HG02885 (cell line): ENCODE measurements around the gene CACTIN.
"Not testable (repeated sequence)": the region's sequence is repeated elsewhere in the genome, so short reads cannot be mapped to it uniquely, and the experiment has no call there.

Experiments
- ATAC-seq: cut with Tn5 transposase; IDR thresholded peaks from one replicate; pipeline ENCODE4 v1.9.1; 2021; ENCODE audit warnings: mild to moderate bottlenecking; ENCODE audit not compliant: unreplicated experiment, poor library complexity

CACTIN gene

DNA sequence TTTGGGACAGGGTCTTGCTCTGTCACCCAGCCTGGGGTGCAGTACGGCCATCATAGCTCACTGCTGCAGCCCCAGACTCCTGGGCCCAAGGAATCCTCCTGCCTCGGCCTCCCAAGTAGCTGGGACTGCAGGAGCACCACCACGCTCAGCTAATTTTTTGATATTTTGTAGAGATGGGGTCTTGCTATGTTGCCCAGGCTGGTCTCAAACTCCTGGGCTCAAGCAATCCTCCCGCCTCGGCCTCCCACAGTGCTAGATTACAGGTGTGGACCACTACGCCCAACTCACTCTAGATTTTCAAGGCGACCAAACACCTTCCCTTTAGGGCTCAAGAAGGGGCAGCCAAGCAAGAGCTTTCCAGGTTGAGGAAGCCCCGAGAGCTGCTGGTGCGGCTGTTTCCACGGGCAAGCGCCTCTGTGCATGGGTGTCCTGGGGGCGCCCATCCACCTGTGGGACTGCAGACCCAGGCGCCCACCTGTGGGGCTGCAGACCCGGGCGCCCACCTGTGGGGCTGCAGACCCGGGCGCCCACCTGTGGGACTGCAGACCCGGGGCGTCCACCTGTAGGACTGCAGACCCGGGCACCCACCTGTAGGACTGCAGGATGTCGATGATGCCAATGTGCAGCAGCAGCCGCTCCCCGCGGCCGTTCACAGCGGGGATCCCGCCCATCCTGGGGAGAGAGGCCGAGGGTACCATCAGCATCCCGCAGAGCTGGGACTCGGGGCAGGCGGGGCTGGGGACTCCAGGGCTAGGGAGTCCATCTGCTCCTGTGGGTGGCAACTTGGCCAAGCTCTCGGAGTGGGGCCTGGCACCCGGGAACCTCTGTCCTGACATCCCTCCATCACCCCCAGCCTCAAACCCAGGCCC is 21.7 kb upstream of the CACTIN start:
- no peak for ATAC-seq

DNA sequence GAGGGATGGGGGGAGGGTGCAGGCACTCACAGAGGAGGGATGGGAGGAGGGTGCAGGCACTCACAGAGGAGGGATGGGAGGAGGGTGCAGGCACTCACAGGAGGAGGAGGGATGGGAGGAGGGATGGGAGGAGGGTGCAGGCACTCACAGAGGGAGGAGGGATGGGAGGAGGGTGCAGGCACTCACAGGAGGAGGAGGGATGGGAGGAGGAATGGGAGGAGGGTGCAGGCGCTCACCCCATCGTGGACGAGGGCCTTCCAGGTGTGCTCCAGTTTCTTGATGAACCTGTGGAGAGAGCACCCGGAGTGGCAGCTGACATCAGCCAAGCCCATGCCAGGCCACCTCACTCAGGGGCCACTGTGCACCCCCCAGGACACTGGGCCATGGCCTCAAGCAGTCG is 20.5 kb upstream of the CACTIN start:
- ATAC-seq: not testable (repeated sequence)

DNA sequence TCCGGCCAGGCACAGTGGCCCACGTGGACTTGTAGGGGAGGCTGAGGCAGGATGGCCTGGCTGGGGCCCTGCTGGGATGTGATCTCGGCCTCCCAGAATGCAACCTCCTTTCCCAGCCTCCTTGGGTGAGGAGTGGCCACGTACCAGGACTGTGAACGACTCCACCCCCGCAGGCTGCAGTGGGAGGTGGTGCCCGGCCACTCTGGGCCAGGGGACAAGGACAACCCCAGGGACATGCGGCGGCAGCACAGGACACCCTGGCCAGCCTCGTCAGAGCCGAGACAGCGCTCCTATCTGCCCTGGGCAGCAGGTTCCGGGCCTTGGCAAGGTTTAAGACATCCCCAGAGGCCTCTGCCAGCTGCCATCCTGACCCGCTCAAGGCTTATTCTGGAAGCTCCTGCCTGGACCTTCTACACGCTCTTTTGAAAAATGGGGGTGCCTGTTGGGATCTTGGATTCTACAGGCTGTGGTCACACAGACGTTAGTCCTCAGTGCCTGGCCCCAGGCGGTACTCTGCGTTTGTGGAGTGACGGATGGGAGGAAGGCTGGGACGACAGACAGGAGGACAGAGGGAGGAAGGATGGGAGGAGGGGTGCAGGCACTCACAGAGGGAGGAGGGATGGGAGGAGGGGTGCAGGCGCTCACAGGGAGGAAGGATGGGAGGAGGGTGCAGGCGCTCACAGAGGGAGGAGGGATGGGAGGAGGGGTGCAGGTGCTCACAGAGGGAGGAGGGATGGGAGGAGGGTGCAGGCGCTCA is 19.9 kb upstream of the CACTIN start:
- ATAC-seq: no peak

DNA sequence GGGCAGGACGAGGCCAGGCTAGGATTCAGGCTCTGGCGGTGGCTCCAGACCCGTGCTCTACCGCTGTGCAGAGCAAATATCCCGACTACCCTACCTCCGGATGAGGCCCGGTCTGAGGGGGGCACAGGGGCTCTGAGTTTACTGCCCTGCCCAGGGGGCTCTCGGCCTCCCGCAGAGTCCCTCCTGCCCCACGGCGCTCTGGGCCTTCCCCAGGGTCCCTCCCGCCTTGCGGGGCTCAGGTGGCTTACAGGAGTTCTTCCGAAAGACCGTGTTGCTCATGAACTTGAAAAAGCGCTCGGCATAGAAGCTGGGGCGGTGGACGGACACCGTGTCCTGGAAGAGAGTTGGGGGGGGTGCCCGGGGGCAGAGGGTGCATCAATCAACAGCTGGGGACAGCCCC is 19.1 kb upstream of the CACTIN start:
- ATAC-seq: no peak

DNA sequence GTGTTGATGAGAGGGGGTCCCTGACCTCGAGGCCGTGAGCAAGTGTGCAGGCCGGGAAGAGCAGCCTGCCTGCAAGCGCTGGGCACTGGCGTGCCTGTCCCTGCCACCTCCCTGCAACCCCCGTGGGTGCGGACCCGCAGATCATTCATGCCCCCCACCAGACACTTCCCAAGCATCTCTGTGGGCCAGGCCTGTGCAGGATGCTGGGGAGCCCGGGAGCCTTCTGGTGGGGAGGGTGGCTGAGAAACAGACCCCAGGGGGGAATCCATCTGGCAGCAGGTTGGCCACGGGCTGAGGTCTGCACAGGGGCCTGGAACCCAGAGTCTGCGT is 18.4 kb upstream of the CACTIN start:
- ATAC-seq: no peak

DNA sequence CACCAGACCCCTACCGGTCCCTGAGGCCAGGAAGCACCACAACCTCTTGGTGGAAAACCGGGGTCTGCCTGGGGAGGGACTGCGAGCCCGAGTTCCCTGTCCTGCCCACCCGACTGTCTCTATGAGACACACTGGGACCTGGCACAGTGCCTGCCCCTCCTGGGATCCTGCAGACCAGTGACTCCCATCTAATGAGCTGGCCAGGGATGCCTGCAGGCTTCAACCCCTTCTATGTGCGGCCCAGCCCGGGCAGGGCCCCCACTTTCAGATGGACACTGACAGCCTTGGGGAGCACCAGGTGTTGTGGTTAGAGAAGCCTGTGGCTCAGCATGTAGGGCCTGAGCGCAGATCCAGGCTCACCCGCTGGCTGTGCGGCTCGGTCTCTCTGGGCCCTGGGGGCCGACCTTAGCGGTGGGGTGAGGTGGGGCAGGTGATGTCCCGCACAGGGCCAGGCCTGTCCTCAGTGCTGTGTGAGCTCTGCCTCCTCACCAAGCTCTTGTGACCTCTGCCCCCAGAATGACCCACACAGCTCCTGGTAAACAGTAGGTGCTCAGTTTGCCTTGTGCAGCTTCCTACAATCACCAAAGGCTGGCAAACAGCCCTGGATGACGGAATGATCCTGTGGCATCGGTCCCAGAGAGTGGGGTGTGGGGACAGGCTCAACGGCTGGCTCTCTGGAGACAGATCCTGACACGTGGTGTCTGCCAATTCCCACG is 17.9 kb upstream of the CACTIN start:
- no peak for ATAC-seq

DNA sequence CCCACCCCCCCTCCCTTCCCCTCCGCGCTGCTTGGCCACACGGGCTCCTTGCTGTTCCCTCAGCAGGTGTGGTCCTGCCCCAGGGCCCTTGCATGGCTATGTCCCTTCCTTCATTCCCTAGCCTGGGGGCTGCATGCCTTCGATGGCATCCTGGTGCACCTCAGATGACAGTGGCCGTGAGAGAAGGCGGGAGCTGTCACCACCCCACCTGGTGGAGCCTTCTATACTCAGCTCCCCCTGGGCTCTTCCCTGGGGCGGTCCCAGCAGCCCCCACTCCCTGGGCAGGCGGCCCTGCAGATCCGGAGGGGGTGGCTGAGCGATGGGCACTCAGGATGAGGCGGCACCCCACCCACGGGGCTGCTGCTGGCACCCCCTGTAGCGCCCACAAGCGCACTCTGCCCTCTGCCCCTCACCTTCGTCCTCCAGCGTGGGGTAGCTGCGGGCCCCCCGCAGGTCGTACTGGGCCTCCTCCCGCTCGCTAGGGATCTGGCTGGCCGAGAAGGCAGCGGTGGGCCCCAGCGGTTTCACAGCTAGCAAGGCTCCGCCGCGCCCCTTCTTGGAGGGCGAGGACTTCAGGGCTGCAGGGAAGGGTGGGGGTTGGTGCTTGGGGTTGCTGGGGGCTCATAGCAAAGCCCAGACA is 17.2 kb upstream of the CACTIN start:
- no peak for ATAC-seq

DNA sequence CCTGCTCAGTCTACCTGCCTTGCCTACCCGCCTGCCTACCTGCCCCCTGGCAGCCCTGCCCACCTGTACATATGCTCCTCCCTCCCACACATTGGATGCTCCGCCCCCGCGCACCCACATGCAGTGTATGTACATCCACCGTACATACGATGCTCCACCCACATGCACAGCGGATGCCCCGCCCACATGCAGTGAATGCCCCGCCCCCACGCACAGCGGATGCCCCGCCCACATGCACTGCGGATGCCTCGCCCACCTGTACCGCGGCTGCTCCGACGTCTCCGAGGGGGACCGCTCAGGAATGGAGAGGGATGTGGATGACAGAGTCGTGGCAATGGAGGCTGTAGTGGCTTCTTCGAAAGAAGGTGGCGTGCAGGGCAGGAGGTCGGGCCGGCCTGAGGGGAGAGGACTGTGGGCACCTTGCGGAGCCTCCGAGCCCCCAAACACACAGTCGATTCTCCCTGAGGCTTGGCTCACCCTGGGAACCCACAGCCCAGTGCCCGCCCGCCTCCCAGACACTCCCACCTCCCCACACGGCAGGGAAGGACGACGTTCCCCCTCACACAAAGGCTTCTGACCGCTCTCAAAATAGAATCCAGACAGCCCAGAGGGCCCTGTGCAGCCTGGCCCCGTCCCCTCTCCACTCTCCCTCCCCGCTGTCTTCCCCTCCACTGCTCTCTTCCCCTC is 16.5 kb upstream of the CACTIN start:
- ATAC-seq: no peak

DNA sequence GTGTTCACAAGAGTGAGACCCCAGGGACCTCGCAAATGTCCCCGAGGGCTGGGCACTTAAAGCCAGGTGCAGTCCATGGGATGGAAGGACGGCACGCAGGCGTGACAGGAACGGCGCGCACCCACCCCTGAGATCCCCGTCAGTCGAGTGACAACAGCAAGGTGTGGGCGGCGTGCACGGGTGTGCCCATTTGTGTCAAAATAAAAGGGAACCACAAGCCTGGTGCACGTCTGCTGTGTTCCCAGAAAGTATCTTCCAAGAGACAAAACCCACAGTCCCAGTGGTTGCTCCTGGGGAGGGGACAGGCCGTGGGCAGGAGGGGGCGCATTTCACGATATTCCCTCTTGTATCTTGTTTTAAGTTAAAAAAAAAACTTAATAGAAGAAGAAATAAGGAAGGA is 15.7 kb upstream of the CACTIN start:
- ATAC-seq: no peak

DNA sequence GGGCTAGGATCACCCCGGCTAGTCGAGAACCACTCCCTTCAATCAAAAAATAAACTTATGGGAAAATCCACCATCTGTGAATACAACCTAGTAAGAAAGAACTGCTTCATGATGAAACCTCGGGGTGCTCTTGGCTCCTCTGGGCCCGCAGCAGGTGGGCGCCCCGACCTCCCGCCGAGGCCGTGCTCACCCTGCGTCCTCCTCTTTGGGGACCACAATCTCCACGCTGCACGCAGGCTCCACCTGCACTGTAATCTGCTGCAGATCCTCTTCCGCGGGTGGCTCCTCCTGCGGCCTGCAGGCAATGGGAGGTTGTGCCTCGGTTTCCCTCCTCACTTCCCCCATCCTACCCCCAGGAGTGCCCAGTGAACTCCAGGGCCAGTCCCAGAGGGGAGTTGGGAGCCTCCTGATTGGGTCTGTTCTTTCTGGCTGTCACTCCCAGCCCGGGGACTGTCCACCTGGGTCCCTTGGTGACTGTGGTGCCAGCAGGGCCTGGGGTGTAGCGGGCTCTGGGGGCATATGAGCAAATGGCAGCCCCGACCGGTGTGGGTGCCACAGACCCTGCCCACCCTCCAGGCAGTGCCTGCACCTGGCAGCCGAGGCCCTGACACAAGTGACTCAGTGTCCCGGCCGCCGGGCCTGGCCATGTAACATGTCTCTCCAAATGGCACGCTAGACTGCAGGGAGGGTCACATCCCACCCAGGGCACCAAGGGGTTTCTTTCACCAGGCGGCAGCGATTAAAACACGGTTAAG is 15.1 kb upstream of the CACTIN start:
- ATAC-seq: no peak

DNA sequence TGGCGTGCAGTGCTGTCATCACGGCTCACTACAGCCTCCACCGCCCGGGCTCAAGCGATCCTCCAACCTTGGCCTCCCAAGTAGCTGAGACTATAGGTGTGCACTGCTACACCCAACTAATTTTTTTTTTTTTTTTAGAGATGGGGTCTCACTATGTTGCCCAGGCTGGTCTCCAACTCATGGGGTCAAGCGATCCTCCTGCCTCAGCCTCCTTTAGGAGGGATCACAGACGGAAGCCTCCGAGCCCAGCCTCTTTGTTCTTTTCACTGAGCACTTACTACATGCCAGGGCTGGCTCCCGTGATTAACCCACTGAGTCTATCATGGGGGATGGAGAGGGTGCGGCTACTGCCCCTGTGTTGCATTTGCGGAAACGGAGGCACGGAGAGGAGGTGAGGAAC is 12.9 kb upstream of the CACTIN start:
- ATAC-seq: no peak

DNA sequence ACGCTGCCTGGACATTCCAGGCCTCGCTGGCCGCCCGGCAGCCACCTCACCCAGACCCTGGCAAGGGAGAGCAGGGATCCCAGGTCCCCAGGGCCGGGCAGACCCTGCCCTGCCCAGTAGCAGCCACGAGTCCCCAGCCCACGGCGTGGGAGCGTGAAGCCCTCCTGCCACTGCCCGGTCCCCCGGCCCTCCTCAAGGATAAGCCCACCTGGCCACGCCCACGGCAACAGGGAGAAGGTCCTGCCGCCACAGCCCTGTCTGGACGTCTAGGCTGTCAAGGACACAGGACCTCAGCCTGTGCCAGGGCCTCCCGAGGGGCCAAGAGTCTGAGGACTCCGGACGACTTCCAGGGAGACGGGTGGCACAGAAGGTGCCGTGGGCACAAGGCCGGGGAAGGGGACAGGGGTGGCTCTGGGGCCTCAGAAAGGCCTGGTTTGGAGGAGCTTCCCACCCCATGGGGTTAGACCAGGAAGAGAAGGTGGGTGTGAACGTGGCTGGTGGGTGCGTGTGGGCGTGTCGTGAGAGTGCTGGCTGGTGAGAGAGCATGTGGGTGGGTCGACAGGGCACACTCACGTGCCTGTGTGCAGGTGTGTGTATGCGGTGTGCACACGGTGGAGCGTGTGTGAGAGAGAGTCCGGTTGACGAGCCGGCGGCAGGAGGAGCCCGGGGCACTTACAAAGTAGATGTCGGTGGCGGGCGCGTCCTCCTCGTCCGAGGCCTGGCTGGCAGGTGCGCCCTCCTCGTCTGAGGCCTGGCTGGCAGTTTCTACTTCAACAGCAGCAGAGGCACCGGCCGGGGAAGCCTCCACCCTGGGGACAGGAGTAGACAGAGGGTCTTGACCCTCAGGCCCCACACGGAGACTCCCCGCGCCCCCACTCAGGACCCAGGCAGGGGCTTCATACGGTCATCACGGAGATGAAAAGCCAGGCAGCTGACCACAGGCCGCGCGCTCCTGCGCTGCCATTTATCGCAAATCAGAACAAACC is 11.9 kb upstream of the CACTIN start:
- ATAC-seq: no peak

DNA sequence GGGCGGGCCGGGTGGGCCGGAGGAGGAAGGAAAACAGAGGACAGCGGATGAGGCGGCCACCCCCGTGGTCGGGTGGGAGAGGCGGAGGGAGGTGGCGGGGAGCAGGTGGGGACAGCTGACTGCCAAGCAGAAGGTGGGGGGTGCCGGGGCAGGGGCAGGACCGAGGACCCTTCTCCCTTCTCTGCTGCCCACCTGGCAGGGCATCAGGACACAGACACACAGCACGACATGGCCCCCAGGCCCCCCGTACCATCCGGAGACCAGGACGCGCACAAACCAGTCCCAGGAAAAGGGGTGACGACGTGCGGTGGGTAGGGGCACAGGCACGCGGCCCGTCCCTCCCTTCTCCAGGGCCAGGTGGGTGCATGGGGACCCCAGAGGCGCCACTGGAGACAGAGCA is 11.0 kb upstream of the CACTIN start:
- no peak for ATAC-seq

DNA sequence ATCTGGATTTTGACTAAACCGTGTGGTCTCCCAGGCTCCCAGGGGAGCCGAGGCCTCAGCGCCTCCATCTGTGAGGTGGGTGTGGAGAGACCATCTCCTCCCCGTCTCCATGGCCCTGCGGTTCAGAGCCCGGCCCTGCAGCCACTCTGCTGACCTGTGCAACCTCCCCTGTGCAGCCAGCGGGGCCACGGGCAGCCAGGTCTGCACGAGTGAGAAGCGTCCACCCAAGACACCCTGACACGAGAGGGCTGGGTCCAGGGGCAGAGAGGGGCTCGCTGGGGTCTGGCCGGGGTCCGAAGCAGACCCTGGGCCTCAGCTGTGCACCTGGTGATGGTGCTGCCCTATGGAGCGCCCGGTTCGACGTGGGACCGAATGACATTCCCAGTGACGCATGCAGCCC is 10.4 kb upstream of the CACTIN start:
- ATAC-seq: no peak

DNA sequence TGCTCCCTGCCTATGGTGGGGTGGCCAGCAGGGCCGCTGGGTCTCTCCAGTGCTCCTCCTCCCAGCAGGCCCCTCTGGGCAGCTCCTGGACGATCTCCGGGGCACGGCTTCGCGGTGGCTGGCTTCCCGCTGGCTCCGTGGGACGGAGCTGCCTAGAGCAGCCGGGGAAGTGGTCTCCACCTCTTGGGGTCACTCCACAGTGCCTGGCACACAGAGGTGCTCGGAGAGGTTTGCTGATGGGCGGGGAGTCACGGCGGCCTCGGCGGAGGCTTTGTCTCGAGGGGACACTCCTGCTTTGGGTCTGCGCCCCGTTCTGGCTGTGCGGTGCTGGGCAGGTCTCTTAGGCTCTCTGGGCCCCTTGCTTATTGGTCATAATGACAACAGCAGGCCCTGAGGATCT is 9.9 kb upstream of the CACTIN start:
- no peak for ATAC-seq

DNA sequence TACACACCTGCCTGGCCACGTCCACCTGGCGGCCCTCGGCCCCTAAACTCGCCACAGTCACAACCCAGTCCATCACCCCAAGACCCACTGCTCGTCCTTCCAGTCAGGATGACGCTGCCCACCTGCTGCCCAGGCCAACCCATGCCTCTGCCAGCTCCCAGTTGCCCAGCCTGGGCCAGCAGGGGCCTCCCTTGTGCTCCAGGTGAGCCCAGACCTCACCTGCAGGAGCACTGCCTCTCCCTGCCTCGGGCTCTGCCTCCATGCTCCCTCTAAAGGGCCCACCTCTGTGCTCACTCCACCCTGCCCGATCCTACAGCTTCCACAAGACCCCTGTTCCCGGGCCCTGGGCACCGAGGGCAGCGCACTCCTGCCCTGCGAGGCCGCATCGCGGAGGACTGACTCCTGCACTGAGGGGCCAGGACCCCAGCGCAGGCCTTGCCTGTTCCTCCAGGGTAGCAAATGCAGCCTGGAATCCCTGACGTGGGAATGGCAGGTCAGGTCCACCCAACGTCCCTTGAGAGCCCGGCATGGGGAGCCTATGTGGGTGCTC is 8.0 kb upstream of the CACTIN start:
- ATAC-seq: no peak

DNA sequence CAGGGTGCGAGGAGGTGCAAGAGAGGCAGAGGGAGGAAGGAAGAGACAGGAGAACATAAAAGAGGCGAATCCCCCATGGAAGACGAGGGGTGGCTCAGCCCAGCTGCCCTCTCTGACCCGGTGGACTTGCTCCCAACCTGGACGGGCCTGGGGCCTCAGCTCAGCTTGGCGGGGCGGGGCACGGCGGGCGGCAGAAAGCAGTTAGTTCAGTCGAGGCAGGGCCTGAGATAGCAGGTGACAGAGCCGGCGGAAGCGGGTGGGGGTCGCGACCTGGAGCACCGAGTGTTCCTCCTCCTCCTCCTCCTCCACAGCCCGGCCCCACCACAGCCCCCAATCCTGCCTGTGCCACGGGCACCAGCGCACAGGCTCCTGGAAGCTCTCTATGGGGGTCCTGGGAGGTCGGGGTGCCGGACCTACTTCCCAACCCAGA is 7.0 kb upstream of the CACTIN start:
- ATAC-seq: no peak
